Panc1 (cell line): Measurements from ENCODE around the gene PAK4. TPM values are rescaled to one million over a fixed set of nuclear protein-coding genes. Genes with fewer than 3 reads are reported as not detected.

Experiments
- ATAC-seq: fragments of 200-7000 bp; cut with Tn5 transposase; 2 replicates; pipeline ENCODE4 v1.9.1; 2020; ENCODE audit warnings: mild to moderate bottlenecking, moderate library complexity
- BruUV-seq: library from RNA; stranded (reverse); fragments of 400-500 nt; replicated peaks from 2 replicates; lab custom pipeline; 2021; lab: Mats Ljungman, UMichigan
- CTCF ChIA-PET: fragments of 300-600 bp; sonication (Branson Sonifier 250); formaldehyde crosslinking; loops from one replicate; lab custom pipeline; 2022; ENCODE audit warnings: antibody characterized with exemption; lab: Charles Lee
- POLR2A ChIA-PET: fragments of 300-600 bp; sonication (Branson Sonifier 250); formaldehyde crosslinking; loops from one replicate; lab custom pipeline; 2022; ENCODE audit warnings: antibody characterized with exemption; lab: Charles Lee
- DNase-seq: peaks from one replicate; pipeline ENCODE4 v3.0.0-alpha.2; 2010; ENCODE audit warnings: low read depth, low spot score
- H3K27ac ChIP-seq: 2 replicates; pipeline ENCODE4 v1.5.1; 2011; ENCODE audit warnings: mild to moderate bottlenecking, low read length, inconsistent platforms
- H3K27me3 ChIP-seq: fragments of 200-500 bp; sonication (Bioruptor generic); 2 replicates; pipeline ENCODE4 v1.6.0; 2014; ENCODE audit warnings: low read length, inconsistent platforms; ENCODE audit not compliant: control insufficient read depth, insufficient read depth
- H3K36me3 ChIP-seq: fragments of 200-500 bp; sonication (Bioruptor generic); 2 replicates; pipeline ENCODE4 v1.5.1; 2014; ENCODE audit warnings: inconsistent platforms, mild to moderate bottlenecking, low read length, moderate library complexity; ENCODE audit not compliant: control insufficient read depth, insufficient read depth
- H3K4me1 ChIP-seq: 2 replicates; pipeline ENCODE4 v1.5.1; 2011; ENCODE audit warnings: inconsistent platforms, mild to moderate bottlenecking, low read length, moderate library complexity; ENCODE audit not compliant: control insufficient read depth, insufficient read depth
- H3K4me3 ChIP-seq, 2 experiments: 2 replicates each; pipeline ENCODE4 v1.5.1; 2011 to 2012; ENCODE audit warnings: low read depth in 2 of 2, low read length in 2 of 2, mild to moderate bottlenecking in 2 of 2, inconsistent platforms in 1 of 2, moderate library complexity in 1 of 2
- H3K9me3 ChIP-seq: fragments of 200-500 bp; sonication (Bioruptor generic); 2 replicates; pipeline ENCODE4 v1.5.1; 2014; ENCODE audit warnings: low read depth, mild to moderate bottlenecking, inconsistent platforms, low read length, moderate library complexity; ENCODE audit not compliant: control insufficient read depth, insufficient read depth
- CTCF ChIP-seq: fragments of 450-650 bp; IDR thresholded peaks from 2 replicates; pipeline ENCODE4 v1.5.1; 2017; ENCODE audit warnings: mild to moderate bottlenecking
- POLR2AphosphoS5 ChIP-seq: IDR thresholded peaks from 2 replicates; pipeline ENCODE4 v1.6.1; 2012; ENCODE audit warnings: mild to moderate bottlenecking, low read depth, low read length, moderate library complexity
- REST ChIP-seq, 2 experiments: IDR thresholded peaks; 2 replicates each; pipeline ENCODE4 v1.6.1; 2011 to 2012; ENCODE audit warnings: low read depth in 2 of 2, control low read depth in 1 of 2, low read length in 1 of 2, mild to moderate bottlenecking in 1 of 2, moderate library complexity in 1 of 2; ENCODE audit not compliant: insufficient read depth in 1 of 2
- SIN3A ChIP-seq: IDR thresholded peaks from 2 replicates; pipeline ENCODE4 v1.6.1; 2012; ENCODE audit warnings: low read depth, mild to moderate bottlenecking, low read length, moderate library complexity, borderline replicate concordance; ENCODE audit not compliant: insufficient read depth
- TCF7L2 ChIP-seq: IDR thresholded peaks from 2 replicates; pipeline ENCODE4 v1.6.1; 2011; ENCODE audit warnings: mild to moderate bottlenecking, low read depth, low read length, inconsistent platforms
- in situ Hi-C: cut with HindIII; loops from 2 replicates; pipeline ENCODE4 v1.10.0; 2016; ENCODE audit warnings: low sequenced_read_pairs, low pct_unique_long_range_greater_than_20kb
- intact Hi-C: fragments of 100-400 bp; cut with micrococcal nuclease; formaldehyde crosslinking; loops from one replicate; pipeline ENCODE4 v1.10.0; 2022; ENCODE audit not compliant: unreplicated experiment
- total RNA-seq: library from RNA; stranded (reverse); gene quantifications from one replicate; pipeline ENCODE4 v1.2.1, GENCODE V29; 2021; ENCODE audit not compliant: unreplicated experiment

PAK4 gene
- total RNA-seq, 1 experiment from 2014 or later = 311 TPM

GRCh38 chr19:39188960-39189359 is 63.4 kb downstream of the PAK4 start:
- ChIA-PET CTCF (interaction anchor here (0.5 to 1.2 kb wide), 4 partner anchors 9 to 395 kb away, joined by 3 to 5 read pairs (median 4); no protein-coding TSS in a partner anchor), POLR2A (interaction anchor here (0.6 kb wide), 1 partner anchor 602 kb away, joined by 4 read pairs; no protein-coding TSS in a partner anchor)
- DNase-seq (no peak), ATAC-seq (no peak)
- TF ChIP-seq SIN3A = no peak
- no peak for TF ChIP-seq REST (IDR thresholded peaks at IDR 0.05; ENCODE audit: insufficient read depth in 1 of 2, low read depth in 2 of 2, low read length in 1 of 2)
- Histone ChIP-seq H3K27me3 (no peaks in the 10 kb centered on the region), H3K36me3 (no peaks in the 10 kb centered on the region), H3K4me3 (no peak overlapping the region), H3K4me1 (peaks cover 3% of the 10 kb centered on the region), H3K27ac (no peak overlapping the region), H3K9me3 (no peaks in the 10 kb centered on the region)
- no TSS peak for BruUV-seq
- in situ Hi-C loops (no loop called here), intact Hi-C loops (loop anchor here (1.0 to 10.0 kb wide), 3 partner anchors 137 to 610 kb away; no protein-coding TSS in a partner anchor)

GRCh38 chr19:39190768-39191167 is 65.2 kb downstream of the PAK4 start:
- no TSS peak for BruUV-seq
- ChIA-PET POLR2A (interaction anchor here (1.6 kb wide), 1 partner anchor 200 kb away, joined by 3 read pairs; the partner anchor contains the start of genes MED29 and PAF1), CTCF (interaction anchor here (0.5 to 1.0 kb wide), 4 partner anchors 14 to 553 kb away, joined by 3 to 14 read pairs (median 4); partner anchors contain the start of gene SYCN)
- Histone ChIP-seq H3K4me3 (no peak overlapping the region), H3K27me3 (no peaks in the 10 kb centered on the region), H3K4me1 (peaks cover 12% of the 10 kb centered on the region), H3K27ac (no peak overlapping the region), H3K9me3 (no peaks in the 10 kb centered on the region), H3K36me3 (no peaks in the 10 kb centered on the region)
- no peak for DNase-seq
- ATAC-seq = no peak
- intact Hi-C loops = no loop called here
- TF ChIP-seq POLR2AphosphoS5 (no peak), TCF7L2 (no peak)
- in situ Hi-C loops = no loop called here

- CTCF ChIA-PET = interaction anchor here (0.6 kb wide), 1 partner anchor 92 kb away, joined by 3 read pairs; no protein-coding TSS in a partner anchor
- DNase-seq = no peak
These were observed 67.3 kb downstream of the PAK4 start for GRCh38 chr19:39192846-39193245.

More at GRCh38 chr19:39192846-39193245, 67.3 kb downstream of the PAK4 start:
- intact Hi-C loops (no loop called here), in situ Hi-C loops (no loop called here)
- no peaks in the 10 kb centered on the region for H3K9me3 ChIP-seq
- H3K4me1 ChIP-seq = peaks cover 12% of the 10 kb centered on the region
- POLR2A ChIA-PET = interaction anchor here (0.8 kb wide), 1 partner anchor 217 kb away, joined by 3 read pairs; no protein-coding TSS in a partner anchor
- no peak overlapping the region for H3K4me3 ChIP-seq
- BruUV-seq = no TSS peak
- TF ChIP-seq SIN3A (no peak), TCF7L2 (no peak), CTCF (no peak)
- no peaks in the 10 kb centered on the region for H3K36me3 ChIP-seq
- no peak for ATAC-seq
- no peak overlapping the region for H3K27ac ChIP-seq
- H3K27me3 ChIP-seq = no peaks in the 10 kb centered on the region
